GM23338 (cell line): ENCODE results near the gene ICAM2.

Experiments used
- CREB1 ChIP-seq: fragments of 250-450 bp; sonication (Bioruptor Pico); IDR thresholded peaks from 2 replicates; pipeline ENCODE4 v1.5.0; 2020; ENCODE audit warnings: low read depth, mild to moderate bottlenecking, moderate library complexity
- EZH2 ChIP-seq: fragments of 200-600 bp; sonication (generic); IDR thresholded peaks from one replicate; pipeline ENCODE4 v1.8.0; 2017; ENCODE audit warnings: antibody characterized with exemption, mild to moderate bottlenecking, low read depth; ENCODE audit not compliant: unreplicated experiment
- EZH2phosphoT487 ChIP-seq: fragments of 200-600 bp; sonication (generic); IDR thresholded peaks from one replicate; pipeline ENCODE4 v1.8.1; 2018; ENCODE audit warnings: antibody characterized with exemption; ENCODE audit not compliant: unreplicated experiment
- JUNB ChIP-seq: IDR thresholded peaks from one replicate; pipeline ENCODE4 v1.6.1; 2016; ENCODE audit warnings: antibody characterized with exemption; ENCODE audit not compliant: unreplicated experiment
- POLR2AphosphoS5 ChIP-seq: IDR thresholded peaks from 2 replicates; pipeline ENCODE4 v1.6.1; 2016; ENCODE audit warnings: antibody characterized with exemption, low read depth
- TF ChIP-seq, protein P1 (sequence below), 2 experiments: fragments of 200-600 bp in 1 of 2; sonication (generic) in 1 of 2; conservative IDR thresholded peaks; 2 replicates each; pipeline versions ENCODE4 v1.5.1 to v1.6.1; 2016 to 2017; ENCODE audit warnings: antibody characterized with exemption in 2 of 2, low read depth in 2 of 2, mild to moderate bottlenecking in 2 of 2, moderate library complexity in 1 of 2
- TF ChIP-seq, protein P2 (sequence below): IDR thresholded peaks from one replicate; pipeline ENCODE4 v1.6.1; 2018; ENCODE audit warnings: antibody characterized with exemption; ENCODE audit not compliant: unreplicated experiment

DNA sequence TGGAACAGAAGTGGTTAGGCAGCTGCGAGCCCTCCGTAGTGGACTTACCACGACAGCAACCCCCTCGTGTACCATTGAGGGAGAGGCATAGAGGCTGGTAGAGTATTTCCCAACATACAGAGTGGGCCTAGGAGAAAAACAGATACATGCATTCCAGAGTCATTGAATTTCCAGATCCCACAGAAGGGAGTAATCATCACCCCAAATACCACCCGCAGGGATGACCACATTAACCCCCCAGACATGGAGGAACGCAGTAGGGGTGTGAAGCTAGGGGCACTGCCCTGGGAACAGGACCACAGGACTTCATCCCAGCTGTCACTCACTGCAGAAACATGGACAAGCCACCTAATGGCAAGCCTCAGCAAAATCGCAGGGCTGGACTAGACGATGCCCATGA is 44.7 kb upstream of the ICAM2 start:
- TF ChIP-seq, protein P1, sequence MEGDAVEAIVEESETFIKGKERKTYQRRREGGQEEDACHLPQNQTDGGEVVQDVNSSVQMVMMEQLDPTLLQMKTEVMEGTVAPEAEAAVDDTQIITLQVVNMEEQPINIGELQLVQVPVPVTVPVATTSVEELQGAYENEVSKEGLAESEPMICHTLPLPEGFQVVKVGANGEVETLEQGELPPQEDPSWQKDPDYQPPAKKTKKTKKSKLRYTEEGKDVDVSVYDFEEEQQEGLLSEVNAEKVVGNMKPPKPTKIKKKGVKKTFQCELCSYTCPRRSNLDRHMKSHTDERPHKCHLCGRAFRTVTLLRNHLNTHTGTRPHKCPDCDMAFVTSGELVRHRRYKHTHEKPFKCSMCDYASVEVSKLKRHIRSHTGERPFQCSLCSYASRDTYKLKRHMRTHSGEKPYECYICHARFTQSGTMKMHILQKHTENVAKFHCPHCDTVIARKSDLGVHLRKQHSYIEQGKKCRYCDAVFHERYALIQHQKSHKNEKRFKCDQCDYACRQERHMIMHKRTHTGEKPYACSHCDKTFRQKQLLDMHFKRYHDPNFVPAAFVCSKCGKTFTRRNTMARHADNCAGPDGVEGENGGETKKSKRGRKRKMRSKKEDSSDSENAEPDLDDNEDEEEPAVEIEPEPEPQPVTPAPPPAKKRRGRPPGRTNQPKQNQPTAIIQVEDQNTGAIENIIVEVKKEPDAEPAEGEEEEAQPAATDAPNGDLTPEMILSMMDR (conservative IDR thresholded peaks at IDR 0.05; ENCODE audit: low read depth in 2 of 2): no peak
- TF ChIP-seq, protein P2, sequence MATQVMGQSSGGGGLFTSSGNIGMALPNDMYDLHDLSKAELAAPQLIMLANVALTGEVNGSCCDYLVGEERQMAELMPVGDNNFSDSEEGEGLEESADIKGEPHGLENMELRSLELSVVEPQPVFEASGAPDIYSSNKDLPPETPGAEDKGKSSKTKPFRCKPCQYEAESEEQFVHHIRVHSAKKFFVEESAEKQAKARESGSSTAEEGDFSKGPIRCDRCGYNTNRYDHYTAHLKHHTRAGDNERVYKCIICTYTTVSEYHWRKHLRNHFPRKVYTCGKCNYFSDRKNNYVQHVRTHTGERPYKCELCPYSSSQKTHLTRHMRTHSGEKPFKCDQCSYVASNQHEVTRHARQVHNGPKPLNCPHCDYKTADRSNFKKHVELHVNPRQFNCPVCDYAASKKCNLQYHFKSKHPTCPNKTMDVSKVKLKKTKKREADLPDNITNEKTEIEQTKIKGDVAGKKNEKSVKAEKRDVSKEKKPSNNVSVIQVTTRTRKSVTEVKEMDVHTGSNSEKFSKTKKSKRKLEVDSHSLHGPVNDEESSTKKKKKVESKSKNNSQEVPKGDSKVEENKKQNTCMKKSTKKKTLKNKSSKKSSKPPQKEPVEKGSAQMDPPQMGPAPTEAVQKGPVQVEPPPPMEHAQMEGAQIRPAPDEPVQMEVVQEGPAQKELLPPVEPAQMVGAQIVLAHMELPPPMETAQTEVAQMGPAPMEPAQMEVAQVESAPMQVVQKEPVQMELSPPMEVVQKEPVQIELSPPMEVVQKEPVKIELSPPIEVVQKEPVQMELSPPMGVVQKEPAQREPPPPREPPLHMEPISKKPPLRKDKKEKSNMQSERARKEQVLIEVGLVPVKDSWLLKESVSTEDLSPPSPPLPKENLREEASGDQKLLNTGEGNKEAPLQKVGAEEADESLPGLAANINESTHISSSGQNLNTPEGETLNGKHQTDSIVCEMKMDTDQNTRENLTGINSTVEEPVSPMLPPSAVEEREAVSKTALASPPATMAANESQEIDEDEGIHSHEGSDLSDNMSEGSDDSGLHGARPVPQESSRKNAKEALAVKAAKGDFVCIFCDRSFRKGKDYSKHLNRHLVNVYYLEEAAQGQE: no peak
- TF ChIP-seq EZH2 (no peak), POLR2AphosphoS5 (no peak), EZH2phosphoT487 (no peak), CREB1 (CRISPR knock-in tag) (no peak), JUNB (no peak)
